ENCODE results near the gene TMEM126B. TPM values are rescaled to one million over a fixed set of nuclear protein-coding genes. Genes with fewer than 3 reads are reported as not detected.

Gene TMEM126B
- total and polyA plus RNA-seq, 5 experiments from 2014 or later: 47.2 to 64.3 (median 51.1) TPM

Other genes with a start within 250 kb of the TMEM126B start
- 1 to 10 TPM; 5.4 to 6.2 TPM for gene DLG2, start 1.2 kb upstream of the TMEM126B start, total RNA-seq
- 1 to 10 TPM in 1 of 3 donors, under 1 TPM in 2; 0.86 to 2.5 (median 0.98) TPM for gene DLG2, start 1.2 kb upstream of the TMEM126B start, polyA plus RNA-seq
- 10 to 100 TPM; 19.1 to 23.5 TPM for gene TMEM126A, start 19.4 kb downstream of the TMEM126B start, total RNA-seq
- 10 to 100 TPM; 68.0 to 97.7 (median 75.4) TPM for gene TMEM126A, start 19.4 kb downstream of the TMEM126B start, polyA plus RNA-seq
- 100 to 1,000 TPM; 116 to 118 TPM for gene CREBZF, start 36.5 kb downstream of the TMEM126B start, total RNA-seq
- 10 to 100 TPM in 2 of 3 donors, 1 to 10 TPM in 1; 9.5 to 11.6 (median 11.1) TPM for gene CREBZF, start 36.5 kb downstream of the TMEM126B start, polyA plus RNA-seq
- gene CCDC89, start 57.6 kb downstream of the TMEM126B start, total RNA-seq: under 1 TPM; 0.60 to 0.91 TPM
- not detected for gene CCDC89, start 57.6 kb downstream of the TMEM126B start, polyA plus RNA-seq
- gene SYTL2, start 182.5 kb downstream of the TMEM126B start, total RNA-seq: 10 to 100 TPM; 26.0 to 32.7 TPM
- gene SYTL2, start 182.5 kb downstream of the TMEM126B start, polyA plus RNA-seq: 10 to 100 TPM; 11.8 to 27.9 (median 18.0) TPM
- not detected for gene CCDC83, start 226.8 kb downstream of the TMEM126B start, total RNA-seq
- gene CCDC83, start 226.8 kb downstream of the TMEM126B start, polyA plus RNA-seq: not detected

Data from naive thymus-derived CD8-positive, alpha-beta T cell (primary cell).